HG02678 (cell line): ENCODE measurements around the gene PSMC4.

Experiments
- ATAC-seq: cut with Tn5 transposase; IDR thresholded peaks from one replicate; pipeline ENCODE4 v1.9.1; 2021; ENCODE audit warnings: mild to moderate bottlenecking, moderate library complexity; ENCODE audit not compliant: unreplicated experiment

Gene PSMC4

DNA sequence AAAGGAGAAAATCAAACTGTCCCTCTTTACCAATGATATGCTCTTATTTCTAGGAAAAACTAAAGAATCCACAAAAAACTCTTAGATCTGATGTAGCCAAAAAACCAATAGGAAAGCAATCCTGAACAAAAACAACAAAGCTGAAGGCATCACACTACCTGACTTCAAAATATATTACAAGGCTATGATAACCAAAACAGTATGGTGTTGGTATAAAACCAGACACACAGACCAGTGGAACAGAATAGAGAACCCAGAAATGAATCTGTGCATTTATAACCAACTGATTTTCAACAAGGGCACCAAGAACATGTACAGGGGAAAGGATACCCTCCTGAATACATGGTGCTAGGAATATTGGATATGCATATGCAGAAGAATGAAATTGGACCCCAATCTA lies 16.2 kb downstream of the PSMC4 start:
- no peak for ATAC-seq

DNA sequence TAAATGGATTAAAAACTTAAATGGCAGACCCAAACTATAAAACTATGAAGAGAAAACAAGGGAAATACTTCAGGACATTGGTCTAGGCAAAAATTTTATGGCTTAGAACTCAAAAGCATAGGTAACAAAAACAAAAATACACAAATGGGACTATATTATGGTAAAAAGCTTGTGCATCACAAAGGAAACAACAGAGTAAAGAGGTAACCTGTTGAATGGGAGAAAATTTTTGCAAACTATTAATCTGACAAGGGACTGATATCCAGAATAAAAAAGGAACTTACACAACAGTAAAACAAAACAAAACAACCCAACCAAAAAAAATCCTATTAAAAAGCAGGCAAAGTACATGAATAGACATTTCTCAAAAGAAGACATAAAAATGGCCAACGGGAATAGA lies 16.6 kb downstream of the PSMC4 start:
- ATAC-seq: no peak

- no peak for ATAC-seq
Observed at GRCh38 chr19:39993605-39994004, 22.6 kb downstream of the PSMC4 start.

DNA sequence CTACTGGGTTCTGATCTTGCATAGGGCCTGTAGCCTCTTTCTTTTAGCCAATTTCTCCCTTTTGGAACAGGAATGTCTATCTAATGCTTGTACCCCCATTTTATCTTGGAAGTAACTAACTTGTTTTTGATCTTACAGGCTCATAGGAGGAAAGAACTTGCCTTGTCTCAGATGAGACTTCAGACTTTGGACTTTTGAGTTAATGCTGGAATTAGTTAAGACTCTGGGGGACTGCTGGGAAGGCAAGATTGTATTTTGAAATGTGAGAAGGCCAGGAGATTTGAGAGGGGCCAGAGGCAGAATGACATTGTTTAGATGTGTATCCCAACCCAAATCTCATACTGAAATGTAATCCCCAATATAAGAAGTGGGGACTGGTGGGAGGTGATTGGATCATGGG lies 23.4 kb downstream of the PSMC4 start:
- no peak for ATAC-seq

GRCh38 chr19:39995794-39996193 lies 24.8 kb downstream of the PSMC4 start:
- ATAC-seq: no peak

DNA sequence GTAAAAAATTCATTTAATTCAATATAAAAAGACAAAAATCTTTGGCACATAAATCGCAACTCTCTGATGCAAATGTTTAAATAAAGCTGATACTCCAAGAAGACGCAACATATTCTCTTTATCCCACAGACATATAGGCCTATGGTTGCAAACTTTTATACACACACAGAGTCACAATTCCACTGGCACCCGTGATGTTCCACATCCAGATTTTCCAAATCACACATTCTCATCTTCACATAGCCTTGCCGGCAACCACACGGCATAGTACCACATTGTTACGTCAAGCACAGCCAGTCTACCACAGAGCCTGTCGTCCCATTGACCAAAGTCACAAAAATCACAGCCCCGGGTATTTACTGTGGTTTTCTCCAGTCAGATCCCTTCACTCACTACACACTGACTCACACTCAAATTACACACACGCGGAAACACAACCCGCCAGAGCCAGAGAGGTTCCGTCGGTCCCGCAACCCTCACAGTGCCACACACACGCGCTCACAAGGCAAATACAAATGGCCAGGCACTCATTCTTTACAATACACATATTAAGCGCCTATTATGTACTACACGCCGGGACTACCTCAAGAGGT lies 25.3 kb downstream of the PSMC4 start:
- peak; percentile 16 for ATAC-seq

DNA sequence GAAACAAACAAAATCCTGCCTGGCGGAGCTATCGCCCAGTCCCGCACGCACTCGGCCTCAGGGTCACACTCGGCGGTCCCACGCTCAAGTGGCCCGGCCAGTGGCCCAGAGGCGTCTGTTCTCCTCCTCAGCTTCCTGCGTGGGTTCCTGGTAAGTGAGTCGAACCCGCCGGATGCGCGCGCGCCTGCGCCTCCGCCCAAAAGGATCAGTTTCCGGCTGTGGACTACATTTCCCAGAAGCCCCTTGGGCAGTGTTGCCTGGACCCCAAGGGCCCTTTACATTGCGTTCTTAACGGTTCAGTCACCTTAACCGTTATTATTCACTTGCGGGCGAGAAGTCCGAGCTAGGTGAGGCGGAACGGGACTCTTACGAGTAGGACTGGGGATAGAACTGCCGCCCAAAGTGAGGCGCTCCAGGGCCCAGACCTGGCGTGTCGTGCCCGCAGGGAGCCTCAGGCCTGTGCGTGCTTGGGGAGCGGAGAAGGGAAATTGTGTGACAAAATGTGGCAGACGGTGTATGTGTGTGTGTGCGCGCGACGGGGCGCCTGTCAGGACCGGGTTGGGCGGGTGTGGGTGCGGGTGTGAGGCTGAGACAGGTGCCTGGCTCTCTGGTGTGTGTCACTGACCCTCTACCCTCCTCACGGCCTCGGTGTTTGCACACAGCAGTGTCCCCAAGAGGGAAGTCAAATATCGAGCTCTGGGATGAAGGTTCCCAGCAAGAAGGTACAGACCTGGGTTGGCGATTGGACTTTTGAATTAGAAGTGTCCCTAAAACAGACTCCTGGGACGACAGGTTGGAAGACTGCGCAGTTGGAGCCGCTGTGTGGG lies 26.1 kb downstream of the PSMC4 start, which contains the start of gene ZNF546:
ZNF546 (plus strand) TSS at position 250 of the 827 bp plus-strand sequence. CDS start 1,267 bp downstream, outside the sequence.
- ATAC-seq: peak; percentile 90

GRCh38 chr19:39997638-39998216 lies 26.8 kb downstream of the PSMC4 start:
- ATAC-seq: no peak

DNA sequence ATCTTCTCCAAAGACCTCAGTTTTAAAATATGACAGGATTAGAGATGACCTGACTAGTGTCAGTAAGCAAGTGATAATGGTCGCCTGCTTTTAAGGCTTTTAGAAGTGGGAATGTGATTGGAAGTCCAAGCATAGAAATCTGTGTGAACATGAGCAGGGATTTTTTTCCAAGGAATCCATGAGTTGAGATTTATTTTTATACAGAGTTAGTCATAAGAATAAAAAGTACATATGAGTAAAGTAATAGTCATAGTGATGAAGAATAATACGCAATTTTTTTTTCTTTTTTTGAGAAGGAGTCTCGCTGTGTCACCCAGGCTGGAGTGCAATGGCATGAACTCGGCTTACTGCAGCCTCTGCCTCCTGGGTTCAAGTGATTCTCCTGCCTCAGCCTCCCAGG lies 27.5 kb downstream of the PSMC4 start:
- no peak for ATAC-seq

- ATAC-seq: no peak
Observed at GRCh38 chr19:40005691-40006272, 34.8 kb downstream of the PSMC4 start.

- no peak for ATAC-seq
Observed at GRCh38 chr19:40006273-40006691, 35.3 kb downstream of the PSMC4 start.

DNA sequence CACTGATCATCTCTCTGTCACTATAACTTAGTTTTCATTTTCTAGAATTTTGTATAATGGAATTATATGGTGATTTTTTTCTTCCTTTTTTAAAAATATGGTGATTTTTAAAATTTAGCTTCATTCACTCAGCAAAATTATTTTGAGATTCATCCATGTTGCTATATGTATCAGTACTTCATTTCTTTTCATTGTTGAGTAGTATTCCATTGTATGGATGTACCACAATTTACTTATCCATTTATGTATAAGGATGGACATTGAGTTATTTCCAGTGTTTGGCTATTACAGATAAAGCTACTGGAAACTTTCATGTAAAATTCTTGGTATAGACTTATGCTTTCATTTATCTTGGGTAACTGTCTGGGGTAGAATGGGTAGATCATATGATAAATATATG lies 38.7 kb downstream of the PSMC4 start:
- no peak for ATAC-seq

DNA sequence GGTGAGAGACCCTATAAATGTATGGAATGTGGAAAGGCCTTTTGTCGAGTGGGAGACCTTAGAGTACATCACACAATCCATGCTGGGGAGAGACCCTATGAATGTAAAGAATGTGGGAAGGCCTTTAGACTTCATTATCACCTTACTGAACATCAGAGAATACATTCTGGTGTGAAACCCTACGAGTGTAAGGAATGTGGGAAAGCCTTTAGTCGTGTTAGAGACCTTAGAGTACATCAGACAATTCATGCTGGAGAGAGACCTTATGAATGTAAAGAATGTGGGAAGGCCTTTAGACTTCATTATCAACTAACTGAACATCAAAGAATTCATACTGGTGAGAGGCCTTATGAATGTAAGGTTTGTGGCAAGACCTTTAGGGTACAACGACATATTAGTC lies 43.0 kb downstream of the PSMC4 start:
- ATAC-seq: no peak

DNA sequence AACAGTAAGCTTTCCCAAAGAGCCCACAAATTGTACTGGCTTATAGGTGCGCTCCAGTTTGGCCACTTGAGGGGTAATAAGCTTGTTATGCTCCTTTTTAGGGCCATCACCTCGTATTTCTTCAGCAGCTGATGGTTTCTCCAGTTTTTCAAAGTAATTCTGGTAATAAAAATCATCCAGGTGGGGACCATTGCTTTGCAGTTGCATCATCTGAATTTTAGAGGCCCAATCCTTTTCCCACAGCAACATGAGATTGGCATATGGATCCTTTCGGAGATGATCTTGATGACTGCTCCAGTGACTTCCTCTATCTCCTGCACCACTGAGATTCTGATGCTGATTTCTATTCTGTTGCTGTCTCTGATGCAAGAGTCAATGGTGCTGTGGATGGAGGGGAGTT lies 53.0 kb downstream of the PSMC4 start:
- no peak for ATAC-seq

- no peak for ATAC-seq
Observed at GRCh38 chr19:40025938-40026596, 55.1 kb downstream of the PSMC4 start.

GRCh38 chr19:40026597-40026970 lies 55.6 kb downstream of the PSMC4 start:
- no peak for ATAC-seq
